ENCODE data around the gene CDC42.

CDC42 gene

DNA sequence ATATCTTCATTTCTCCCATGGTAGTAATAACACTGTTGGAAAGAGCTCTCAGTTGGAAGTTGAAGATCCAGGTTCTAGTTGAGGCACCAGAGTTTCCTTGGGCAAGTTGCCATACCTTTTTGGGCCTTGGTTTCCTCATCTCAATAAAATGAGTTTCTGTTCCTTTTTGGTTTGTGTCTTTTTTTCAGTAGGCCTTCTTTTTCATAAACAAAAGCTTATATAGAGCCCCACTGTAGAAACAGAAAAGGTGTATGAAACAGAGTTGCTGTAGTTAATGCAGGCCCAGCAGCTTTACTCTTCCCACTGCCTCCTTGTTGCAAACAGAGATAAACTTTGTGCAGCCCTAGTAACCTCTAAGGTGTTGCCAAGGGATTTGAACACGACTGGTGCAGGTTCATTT, 48.7 kb downstream of the CDC42 start:
- DNase-seq = no peak
- TF ChIP-seq GATA1 (IDR thresholded peaks at IDR 0.05; ENCODE audit: low read depth, low read length) (no peak), POLR2A (IDR thresholded peaks at IDR 0.05; ENCODE audit: low read length) (no peak)

DNA sequence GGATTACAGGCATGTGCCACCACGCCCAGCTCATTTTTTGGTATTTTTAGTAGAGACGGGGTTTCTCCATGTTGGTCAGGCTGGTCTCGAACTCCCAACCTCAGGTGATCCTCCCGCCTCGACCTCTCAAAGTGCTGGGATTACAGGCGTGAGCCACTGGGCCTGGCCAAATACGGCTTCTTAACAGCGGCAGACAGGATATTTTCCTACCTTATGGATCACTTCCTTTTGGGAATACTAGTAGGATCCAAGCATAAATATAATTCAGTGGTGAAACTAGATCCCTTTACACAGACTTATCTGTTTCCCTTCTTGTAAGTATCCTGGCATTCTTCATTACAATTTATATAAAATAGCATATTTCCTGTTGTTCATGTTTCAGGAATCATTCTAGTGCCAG, 49.5 kb downstream of the CDC42 start:
- DNase-seq = no peak
- TF ChIP-seq GATA1 (IDR thresholded peaks at IDR 0.05; ENCODE audit: low read depth, low read length) (no peak), POLR2A (IDR thresholded peaks at IDR 0.05; ENCODE audit: low read length) (no peak)

DNA sequence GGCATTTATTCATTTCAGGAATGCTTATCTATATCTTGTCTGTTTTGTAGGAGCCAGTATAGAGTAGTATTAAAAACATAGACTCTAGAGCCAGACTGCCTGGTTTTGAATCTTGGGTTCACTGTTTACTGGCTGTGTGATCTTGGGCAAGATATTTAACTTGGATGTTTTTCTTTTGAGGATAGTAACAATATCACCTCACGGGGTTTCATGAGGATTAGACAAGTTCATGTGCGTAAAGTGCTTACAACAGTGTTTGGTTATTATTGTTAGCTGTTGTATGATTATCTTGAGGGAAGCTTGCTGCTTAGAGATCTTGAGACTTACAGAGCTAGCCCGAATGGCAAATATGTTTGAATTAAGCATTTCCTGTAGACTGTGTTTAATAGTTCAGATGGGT, 50.2 kb downstream of the CDC42 start:
- TF ChIP-seq POLR2A (IDR thresholded peaks at IDR 0.05; ENCODE audit: low read length) (no peak), GATA1 (IDR thresholded peaks at IDR 0.05; ENCODE audit: low read depth, low read length) (no peak)
- DNase-seq = no peak

DNA sequence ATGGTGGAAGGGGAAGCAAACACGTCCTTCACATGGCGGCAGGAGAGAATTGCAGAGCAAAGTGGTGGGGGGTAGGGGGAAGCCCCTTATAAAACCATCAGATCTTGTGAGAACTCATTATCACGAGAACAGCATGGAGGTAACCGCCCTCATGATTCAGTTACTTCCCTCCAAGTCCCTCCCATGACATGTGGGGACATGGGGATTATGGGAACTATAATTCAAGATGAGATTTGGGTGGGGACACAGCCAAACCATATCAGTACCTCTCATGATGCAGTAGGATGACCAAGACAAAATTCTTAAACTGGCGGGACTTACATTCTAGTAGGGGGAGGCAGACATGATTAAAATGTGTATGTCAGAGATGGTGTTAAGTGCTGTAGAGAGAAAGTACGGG, 51.6 kb downstream of the CDC42 start:
- peak in 1 of 2 experiments; percentile 67 for DNase-seq
- TF ChIP-seq POLR2A (IDR thresholded peaks at IDR 0.05; ENCODE audit: low read length) = no peak
- TF ChIP-seq GATA1 (IDR thresholded peaks at IDR 0.05; ENCODE audit: low read depth, low read length) = no peak

DNA sequence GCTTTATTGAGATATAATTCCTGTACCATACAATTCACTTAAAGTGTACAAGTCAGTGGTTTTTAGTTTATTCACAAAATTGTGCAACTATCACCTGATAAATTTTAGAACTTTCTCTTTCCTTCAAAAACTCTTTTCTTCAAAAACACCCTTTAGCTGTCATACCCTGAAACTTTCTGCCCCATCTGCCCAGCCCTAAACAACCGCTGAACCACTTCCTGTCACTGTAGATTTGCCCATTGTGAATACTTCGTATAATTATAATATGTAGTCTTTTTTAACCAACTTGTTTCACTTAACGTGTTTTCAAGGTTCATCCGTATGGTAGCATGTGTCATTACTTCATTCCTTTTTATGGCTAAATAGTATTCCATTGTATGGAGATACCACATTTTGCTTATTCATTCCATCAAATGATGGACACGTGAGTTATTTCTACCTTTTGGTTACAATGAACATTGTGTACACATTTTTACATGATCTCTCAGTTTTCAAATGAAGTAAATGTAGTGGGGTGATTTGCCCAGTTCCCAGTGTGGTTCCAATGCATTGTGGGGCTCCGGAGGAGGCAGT, 52.4 kb downstream of the CDC42 start:
- TF ChIP-seq POLR2A (IDR thresholded peaks at IDR 0.05; ENCODE audit: low read length) (no peak), GATA1 (IDR thresholded peaks at IDR 0.05; ENCODE audit: low read depth, low read length) (no peak)
- no peak for DNase-seq

DNA sequence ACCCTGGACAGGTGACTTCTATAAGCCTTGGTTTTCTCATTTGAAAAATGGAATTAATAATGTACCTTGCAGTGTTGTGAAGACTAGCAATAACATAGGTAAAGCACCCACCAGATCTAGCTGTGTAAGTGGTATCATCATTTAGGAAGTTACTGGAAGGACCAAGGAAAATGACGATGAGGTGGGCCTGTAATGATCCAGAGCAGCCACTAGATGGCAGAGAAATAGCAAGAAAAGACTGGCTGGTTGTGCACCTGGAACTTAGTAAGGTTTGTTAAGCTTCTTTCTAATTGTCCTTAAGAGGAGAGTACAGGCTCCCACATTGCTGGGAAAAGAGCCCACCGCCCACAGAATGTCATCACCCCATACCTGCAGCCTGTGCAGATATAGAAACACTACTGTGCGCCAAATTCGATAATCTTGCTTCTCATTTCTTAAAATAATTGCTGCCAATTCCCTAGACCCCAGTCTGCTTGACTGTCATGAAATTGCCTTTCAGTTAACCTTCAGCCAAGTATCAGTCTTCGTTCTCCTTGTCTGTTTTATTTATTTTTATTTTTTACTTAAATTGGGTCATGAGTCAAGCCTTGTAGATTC, 53.2 kb downstream of the CDC42 start:
- peak in 1 of 2 experiments; percentile 72 for DNase-seq
- TF ChIP-seq POLR2A (IDR thresholded peaks at IDR 0.05; ENCODE audit: low read length) (no peak), GATA1 (IDR thresholded peaks at IDR 0.05; ENCODE audit: low read depth, low read length) (no peak)

DNA sequence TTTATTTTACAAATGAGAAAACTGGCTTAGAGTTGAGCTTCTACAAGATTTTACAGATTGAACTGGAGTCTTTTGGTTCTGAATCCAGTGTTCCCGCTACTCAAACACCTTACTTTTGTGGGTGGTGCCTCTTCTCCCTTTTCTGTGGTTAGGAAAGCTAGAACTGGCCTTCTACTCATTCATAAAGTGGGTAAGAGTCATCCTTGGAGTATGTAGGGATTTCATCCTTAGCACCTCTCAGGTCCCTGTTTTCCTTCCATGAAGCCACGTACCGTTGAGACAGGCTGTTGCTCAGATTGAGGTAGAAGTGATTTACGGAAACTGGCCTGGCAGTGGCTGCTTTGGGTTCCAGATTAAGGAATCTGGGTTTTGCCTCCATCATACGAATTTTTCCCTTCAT, 54.6 kb downstream of the CDC42 start:
- TF ChIP-seq GATA1 (IDR thresholded peaks at IDR 0.05; ENCODE audit: low read depth, low read length) (no peak), POLR2A (IDR thresholded peaks at IDR 0.05; ENCODE audit: low read length) (no peak)
- DNase-seq = no peak

DNA sequence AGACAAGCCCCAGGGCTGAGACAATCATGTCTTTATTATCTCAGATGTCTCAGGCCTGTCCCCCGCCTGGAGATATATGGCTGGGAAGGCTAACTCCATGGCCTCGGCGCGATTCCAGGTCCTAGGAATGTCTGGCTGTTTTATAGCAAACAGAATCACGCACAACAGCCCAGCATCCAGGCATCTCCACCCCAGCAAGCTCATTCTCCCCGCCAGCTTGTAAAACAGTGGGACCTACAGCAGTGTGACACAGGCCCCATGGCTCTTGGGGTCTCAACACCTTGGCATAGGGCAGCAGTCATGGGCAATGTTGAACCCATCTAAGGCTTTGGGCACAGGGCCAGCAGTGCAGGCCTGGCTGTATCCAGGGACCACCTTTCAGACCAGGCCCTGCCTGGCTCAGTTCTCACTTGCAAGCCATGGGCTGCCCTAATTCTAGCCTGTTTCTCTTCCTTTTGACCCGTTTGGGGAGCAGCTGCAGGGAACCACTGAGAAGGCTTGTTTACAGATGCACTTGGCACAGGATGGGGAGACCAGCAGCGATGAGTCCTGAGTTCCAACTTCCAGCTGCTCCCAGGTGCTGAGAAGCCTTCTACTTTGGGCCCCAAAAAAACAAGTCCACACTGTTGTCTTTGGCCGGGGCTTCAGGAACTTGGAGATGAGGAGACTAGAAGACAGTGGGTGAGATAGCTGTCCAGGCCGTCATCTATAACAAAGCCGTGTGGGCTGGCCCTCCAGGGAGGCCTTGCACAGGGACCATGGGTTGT, 56.0 kb downstream of the CDC42 start:
- DNase-seq = no peak

DNA sequence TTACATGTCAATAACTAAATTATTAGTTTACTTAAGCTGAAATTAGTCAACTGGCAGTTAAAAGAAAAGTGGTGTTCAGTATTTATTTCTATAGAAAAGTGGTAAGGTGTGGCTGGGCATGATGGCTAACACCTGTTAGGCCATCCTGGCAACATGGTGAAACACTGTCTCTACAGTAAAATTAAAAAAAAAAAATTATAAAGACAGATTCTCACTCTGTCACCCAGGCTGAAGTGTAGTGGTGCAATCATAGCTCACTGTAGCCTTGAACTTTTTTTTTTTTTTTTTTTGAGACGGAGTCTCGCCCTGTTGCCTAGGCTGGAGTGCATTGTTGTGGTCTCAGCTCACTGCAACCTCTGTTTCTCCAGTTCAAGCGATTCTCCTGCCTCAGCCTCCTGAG, 57.5 kb downstream of the CDC42 start:
- TF ChIP-seq POLR2A (IDR thresholded peaks at IDR 0.05; ENCODE audit: low read length) = no peak
- no peak for TF ChIP-seq GATA1 (IDR thresholded peaks at IDR 0.05; ENCODE audit: low read depth, low read length)
- no peak for DNase-seq

More for the DNA sequence above, 56.0 kb downstream of the CDC42 start:
- TF ChIP-seq POLR2A (IDR thresholded peaks at IDR 0.05; ENCODE audit: low read length) (no peak), GATA1 (IDR thresholded peaks at IDR 0.05; ENCODE audit: low read depth, low read length) (no peak)

DNA sequence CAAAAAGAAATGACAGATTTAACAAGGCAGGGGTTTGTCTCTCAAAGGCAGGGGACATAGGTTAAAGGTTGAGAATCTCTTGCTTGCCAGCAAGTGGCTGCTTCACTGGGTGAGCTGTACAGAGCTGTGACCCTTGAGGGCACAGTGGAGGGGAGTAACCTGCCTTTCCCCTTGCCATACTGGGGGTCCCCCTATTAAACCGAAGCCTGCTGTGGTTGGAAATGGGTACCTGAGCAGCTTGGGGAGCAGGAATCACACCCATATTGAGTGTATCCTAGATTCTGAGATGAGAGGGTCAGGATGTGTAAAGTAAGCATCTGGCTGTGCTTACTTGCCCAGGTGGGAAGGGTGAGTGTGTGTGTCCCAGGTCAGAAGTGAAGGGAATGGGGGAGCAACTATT, 58.6 kb downstream of the CDC42 start:
- TF ChIP-seq GATA1 (IDR thresholded peaks at IDR 0.05; ENCODE audit: low read depth, low read length) = no peak
- no peak for TF ChIP-seq POLR2A (IDR thresholded peaks at IDR 0.05; ENCODE audit: low read length)
- no peak for DNase-seq

DNA sequence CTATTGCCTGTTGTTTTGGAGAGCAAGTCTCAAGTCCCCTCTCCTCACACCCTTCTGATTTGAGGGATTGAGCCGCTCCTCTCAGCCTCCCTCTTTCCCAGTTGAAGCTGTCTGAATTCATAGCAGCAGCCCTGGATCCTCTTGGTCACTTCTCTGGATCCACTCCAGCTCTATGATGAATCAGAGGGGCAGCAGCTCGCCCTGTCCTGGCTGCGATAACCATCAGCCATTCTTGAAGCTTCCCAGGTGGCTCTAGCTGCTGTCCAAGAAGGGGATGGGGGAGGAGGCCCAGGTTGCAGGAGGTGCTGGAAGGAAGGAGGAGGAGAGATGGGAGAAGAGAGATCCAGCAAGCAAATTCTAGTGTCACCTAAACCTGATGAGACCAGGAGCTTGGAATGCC, 59.1 kb downstream of the CDC42 start:
- TF ChIP-seq POLR2A (IDR thresholded peaks at IDR 0.05; ENCODE audit: low read length) (no peak), GATA1 (IDR thresholded peaks at IDR 0.05; ENCODE audit: low read depth, low read length) (no peak)
- DNase-seq = no peak

DNA sequence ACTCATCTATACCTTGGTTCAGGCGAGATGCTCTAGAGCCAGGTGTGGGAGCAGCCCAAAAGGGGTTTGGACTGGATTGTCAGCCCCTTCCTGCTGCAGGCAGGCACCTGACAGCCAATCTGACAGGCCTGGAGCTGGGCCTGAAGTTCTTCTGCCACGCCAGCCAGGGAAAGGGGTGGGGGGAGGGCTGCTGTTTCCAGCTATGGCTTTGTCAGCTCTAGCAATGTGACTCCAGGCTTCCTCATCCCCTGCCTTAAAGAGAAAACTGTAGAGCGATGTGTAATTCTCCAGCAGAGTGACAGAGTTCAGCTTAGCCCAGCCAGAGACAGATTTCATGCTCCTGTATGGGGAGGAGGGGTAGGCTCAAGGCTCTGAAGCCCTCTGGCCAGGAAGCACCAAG, 60.0 kb downstream of the CDC42 start:
- DNase-seq = no peak

DNA sequence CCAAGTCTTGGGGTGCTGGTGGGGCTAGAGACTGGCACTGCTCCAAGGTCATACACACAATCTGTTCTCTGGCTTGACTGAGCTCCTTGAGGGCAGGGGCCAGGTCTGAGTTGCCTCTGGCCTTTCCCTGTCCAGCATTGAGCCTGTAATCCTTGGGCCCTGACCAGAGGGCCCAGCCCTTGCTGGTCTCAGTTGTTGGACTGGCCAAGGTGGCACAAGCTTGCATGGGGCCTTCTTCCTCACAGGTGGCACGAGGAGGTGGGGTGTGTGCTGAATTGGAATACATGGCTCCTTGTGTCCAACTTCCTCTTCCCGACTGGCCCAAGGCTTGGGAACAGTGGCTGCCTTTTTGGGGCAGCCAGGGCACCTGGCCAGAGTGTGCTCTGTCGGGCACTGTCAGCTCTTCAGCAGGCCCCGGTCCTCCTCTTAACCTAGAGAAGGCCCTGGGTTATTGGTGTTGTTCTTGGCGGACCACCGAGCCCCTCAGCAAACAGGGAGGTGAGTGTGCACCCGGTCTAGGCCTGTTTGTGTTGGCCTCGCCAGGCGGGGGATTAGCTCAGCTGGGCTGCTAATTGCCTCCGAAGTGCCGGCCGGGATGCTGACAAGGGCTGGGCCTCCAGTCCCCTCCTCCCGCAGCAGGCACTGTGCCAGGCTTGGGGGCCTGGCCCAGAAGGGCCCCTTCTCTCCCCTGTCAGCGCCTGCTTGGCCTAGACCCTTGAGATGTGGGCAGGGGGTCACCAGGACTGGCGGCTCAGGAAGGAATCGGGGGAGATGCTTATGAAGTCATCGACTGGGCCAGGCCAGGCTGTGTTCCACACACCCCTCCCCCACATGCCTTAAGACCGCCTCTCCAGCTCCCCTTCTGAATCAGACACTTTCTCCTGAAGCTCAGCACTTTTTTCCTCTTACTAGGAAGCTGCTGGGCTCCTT, 61.8 kb downstream of the CDC42 start:
- TF ChIP-seq POLR2A (IDR thresholded peaks at IDR 0.05; ENCODE audit: low read length) (no peak), GATA1 (IDR thresholded peaks at IDR 0.05; ENCODE audit: low read depth, low read length) (no peak)
- DNase-seq = no peak

More for the DNA sequence above, 60.0 kb downstream of the CDC42 start:
- TF ChIP-seq GATA1 (IDR thresholded peaks at IDR 0.05; ENCODE audit: low read depth, low read length) = no peak
- no peak for TF ChIP-seq POLR2A (IDR thresholded peaks at IDR 0.05; ENCODE audit: low read length)

DNA sequence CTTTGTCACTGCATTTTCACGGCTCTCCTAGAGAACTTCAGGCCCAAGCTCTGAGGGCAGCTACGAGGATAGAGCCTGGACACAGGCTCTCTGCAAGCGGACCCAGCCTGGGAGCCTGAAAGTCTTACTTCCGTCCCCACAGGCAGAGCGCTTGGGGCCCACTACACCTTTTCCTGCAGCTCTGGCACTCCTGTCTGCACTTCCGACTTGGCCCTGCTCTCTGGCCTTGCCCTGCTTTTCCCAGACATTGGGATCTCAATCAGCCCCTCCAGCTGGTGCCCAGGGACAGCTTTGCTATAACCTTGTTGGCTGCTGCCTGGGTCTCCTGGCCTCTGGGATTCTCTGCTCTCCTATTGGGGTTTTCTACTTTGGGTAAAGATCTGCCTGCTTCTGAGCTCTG, 62.8 kb downstream of the CDC42 start:
- TF ChIP-seq POLR2A (IDR thresholded peaks at IDR 0.05; ENCODE audit: low read length) (no peak), GATA1 (IDR thresholded peaks at IDR 0.05; ENCODE audit: low read depth, low read length) (no peak)
- no peak for DNase-seq

Data from erythroblast (primary cell).